Measurements from ENCODE around the gene SV2B.

Gene SV2B

DNA sequence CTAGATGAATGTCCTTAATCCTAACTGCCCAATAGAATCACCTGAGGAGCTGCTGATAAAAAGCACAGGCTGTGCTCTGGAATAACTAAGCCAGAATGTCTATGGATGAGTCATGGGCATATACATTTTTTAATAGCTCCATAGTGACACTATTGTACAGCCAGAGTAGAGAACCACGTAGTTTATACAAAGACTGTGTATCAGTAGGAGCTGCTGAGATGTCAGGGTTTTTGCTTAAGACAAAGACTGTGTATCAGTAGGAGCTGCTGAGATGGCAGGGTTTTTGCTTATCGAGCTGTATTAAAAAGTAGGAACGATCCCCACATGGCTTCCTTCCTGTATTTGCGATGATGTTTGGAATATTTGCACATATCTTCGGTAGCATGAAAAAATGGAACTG is 137.4 kb downstream of the SV2B start:
- DNase-seq: no peak

DNA sequence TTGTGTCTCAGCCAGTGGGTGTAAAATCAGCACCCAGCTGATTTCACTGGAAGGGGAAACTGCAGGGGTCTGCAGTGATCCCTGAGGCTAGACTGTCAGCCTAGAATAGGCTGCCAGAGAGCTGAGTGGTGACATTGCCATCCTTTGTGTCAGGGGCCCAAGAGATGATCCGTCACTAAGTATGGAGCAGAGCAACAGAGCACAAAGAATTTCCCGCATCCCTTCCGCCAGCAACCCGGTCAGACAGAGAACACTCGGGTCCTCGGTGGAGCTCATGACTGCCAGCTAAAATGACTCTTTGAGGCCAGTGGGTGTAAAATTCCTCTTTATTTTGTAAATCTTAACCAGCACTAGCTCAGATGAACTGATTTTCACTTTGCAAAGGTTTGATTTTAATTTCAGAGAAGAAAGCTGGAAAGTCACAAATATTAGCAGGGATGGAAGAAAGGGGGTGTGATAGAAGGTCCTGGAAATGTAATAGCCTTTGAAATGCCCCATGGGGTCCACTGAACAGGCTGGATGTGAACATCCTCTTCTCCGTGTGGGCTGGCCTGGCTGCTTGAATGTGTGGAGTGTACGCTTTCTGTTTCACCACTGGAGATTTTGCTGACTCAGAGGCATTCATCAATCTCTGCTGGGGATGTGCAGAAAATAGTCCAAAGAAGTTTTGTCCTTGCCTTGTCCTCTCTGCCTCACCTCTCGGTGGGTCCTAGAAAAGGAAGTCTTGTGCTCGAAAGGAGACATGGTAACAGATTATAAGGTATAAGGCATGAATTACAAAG is 138.8 kb downstream of the SV2B start:
- DNase-seq: no peak

GRCh38 chr15:91243826-91244225 is 143.8 kb downstream of the SV2B start:
- DNase-seq: no peak

- DNase-seq: no peak
Observed at GRCh38 chr15:91244919-91245318, 144.9 kb downstream of the SV2B start.

DNA sequence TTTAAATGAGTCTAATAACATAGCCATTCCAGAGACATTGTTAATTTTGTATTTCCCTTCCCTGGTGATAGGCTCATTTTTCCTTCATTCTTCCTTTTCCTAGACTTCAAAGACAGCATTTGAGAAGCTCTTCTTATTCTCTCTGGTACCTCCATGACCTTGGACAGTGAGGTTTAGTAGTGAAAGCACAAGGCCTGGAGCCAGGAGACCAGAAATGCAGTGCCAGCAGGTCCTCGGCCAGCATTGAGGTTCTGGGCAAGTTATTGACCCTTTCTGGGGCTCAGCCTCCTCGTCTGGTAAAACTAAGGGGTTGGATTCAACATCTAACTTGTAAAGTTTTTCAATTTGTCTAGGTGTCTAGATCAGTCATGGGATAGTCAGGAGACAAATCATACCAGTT is 146.9 kb downstream of the SV2B start:
- no peak for DNase-seq

DNA sequence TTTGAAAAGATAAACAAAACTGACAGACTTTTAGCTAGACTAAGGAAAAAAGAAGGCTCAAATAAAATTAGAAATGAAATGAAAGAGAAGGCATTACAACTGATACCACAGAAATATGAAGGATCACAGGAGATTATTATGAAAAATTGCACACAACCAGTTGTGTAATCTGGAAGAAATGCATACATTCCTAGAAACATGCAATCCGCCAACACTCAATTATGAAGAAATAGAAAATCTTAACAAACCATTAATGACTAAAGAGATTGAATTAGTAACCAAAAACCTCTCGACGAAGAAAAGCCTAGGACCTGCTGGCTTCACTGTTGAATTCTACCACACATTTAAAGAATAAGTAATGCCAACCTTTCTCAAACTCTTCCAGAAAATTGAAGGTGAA is 149.5 kb downstream of the SV2B start:
- no peak for DNase-seq

DNA sequence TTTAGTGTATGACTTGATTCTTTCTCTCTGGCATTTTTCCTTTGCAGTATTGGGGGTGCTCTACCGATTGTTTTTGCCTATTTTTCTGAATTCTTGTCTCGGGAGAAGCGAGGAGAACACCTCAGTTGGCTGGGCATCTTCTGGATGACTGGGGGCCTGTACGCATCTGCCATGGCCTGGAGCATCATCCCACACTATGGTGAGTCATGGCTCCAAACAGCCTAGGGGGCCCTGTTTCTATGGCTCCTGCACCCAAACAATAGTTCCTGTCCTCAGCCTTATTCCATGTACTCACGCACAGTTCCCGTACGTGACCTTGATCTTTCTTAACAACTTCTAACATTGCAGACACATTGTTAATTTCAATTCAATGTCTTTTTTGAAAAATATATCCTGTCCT is 152.3 kb downstream of the SV2B start:
- no peak for DNase-seq

GRCh38 chr15:91252756-91253155 is 152.7 kb downstream of the SV2B start:
- no peak for DNase-seq

DNA sequence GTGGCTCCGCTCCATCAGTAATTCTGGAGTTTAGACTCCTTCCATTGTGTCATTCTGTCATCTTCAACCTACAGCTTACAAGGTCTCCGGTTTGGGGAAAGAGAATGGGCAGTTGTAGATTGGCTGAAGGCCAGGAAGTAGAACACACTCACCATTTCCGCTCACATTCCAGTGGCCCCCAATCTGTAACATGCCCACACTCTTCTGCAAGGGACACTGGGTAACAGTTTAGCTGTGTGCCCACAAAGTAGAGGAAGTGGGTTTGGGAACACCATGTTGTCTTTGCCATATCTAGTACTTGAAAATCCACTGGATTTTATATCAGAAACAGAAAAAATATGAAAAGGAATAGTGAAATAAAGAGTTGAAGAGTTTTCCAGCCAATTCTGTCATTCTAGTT is 153.5 kb downstream of the SV2B start:
- no peak for DNase-seq

DNA sequence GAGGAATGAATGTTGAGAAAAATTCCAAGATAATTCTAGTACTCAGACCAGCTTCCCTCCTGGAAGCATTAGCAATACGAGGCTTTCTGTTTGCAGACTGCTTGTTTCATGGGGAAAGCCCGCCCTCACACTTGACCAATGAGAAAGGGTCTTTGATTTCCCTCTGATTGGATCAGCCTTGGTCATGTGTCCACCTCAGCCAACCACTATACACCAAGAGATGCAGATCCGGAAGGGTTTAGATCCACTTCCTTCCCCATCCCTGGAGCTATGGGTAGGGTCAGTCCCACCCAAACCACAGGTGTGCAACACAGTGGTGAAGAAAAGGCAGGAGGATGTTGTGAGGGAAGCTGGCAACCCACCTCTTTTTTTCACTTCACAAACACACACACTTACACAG is 154.7 kb downstream of the SV2B start:
- no peak for DNase-seq

GRCh38 chr15:91255670-91256192 is 155.7 kb downstream of the SV2B start:
- DNase-seq: no peak

- no peak for DNase-seq
Observed at GRCh38 chr15:91257746-91258414, 157.8 kb downstream of the SV2B start.

GRCh38 chr15:91258415-91258759 is 158.3 kb downstream of the SV2B start:
- no peak for DNase-seq

GRCh38 chr15:91259077-91259476 is 159.0 kb downstream of the SV2B start:
- no peak for DNase-seq

GRCh38 chr15:91261345-91261744 is 161.3 kb downstream of the SV2B start:
- DNase-seq: no peak

- DNase-seq: peak; percentile 41
Observed at GRCh38 chr15:91263632-91264531, 163.8 kb downstream of the SV2B start.

GRCh38 chr15:91264651-91265351 is 164.7 kb downstream of the SV2B start:
- DNase-seq: no peak

- no peak for DNase-seq
Observed at GRCh38 chr15:91265416-91265940, 165.4 kb downstream of the SV2B start.

DNA sequence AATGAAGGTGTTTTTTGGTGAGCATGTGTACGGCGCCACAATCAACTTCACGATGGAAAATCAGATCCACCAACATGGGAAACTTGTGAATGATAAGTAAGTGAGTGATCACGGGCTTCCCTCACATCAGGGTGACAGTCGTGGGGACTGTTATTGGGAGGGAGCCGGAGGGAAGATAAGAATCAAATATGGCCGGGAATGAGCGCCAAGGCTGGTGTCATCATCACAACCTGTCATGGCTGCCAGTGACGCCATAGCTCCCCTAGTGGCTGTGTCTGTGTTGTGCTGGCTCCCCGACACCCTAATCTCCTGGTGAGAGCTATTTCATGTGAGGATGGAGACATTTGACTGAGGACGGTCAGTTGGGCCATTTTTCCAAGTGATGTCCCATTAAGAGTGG is 168.5 kb downstream of the SV2B start:
- no peak for DNase-seq

DNA sequence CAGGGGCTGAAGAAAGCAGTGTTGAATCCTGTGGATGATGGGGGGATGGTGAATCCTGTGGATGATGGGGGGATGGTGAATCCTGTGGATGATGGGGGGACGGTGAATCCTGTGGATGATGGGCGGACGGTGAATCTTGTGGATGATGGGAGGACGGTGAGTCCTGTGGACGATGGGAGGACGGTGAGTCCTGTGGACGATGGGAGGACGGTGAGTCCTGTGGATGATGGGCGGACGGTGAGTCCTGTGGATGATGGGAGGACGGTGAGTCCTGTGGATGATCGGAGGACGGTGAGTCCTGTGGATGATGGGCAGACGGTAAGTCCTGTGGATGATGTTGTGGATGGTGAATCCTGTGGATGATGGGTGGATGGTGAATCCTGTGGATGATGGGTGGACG is 170.7 kb downstream of the SV2B start:
- DNase-seq: no peak

- peak; percentile 60 for DNase-seq
Observed at GRCh38 chr15:91271565-91272153, 171.6 kb downstream of the SV2B start.

- DNase-seq: no peak
Observed at GRCh38 chr15:91275844-91276243, 175.8 kb downstream of the SV2B start.
